Endodermal cell (in vitro differentiated cells): ENCODE results near the gene DSE. TPM values are rescaled to one million over a fixed set of nuclear protein-coding genes. Genes with fewer than 3 reads are reported as not detected.

Source experiments
- DNase-seq: peaks from one replicate; pipeline ENCODE4 v3.0.0-alpha.2; 2017
- H3K27ac ChIP-seq: 2 replicates; pipeline ENCODE4 v1.5.1; 2013; ENCODE audit warnings: mild to moderate bottlenecking, low read depth, low read length, moderate library complexity
- H3K27me3 ChIP-seq: 2 replicates; pipeline ENCODE4 v1.6.1; 2013; ENCODE audit warnings: mild to moderate bottlenecking, low read length, moderate library complexity; ENCODE audit not compliant: insufficient read depth, control insufficient read depth, poor library complexity, severe bottlenecking
- H3K36me3 ChIP-seq: 2 replicates; pipeline ENCODE4 v1.7.0; 2013; ENCODE audit warnings: mild to moderate bottlenecking, low read length, moderate library complexity; ENCODE audit not compliant: control insufficient read depth, insufficient read depth
- H3K4me1 ChIP-seq: one replicate; pipeline ENCODE4 v1.7.0; 2013; ENCODE audit warnings: low read length; ENCODE audit not compliant: control insufficient read depth, insufficient read depth
- H3K4me3 ChIP-seq: 2 replicates; pipeline ENCODE4 v1.5.1; 2013; ENCODE audit warnings: mild to moderate bottlenecking, low read length, moderate library complexity
- H3K9ac ChIP-seq: 2 replicates; pipeline ENCODE4 v1.6.1; 2013; ENCODE audit warnings: mild to moderate bottlenecking, low read length, moderate library complexity; ENCODE audit not compliant: poor library complexity, severe bottlenecking; ENCODE audit errors: extremely low read depth
- H3K9me3 ChIP-seq: 2 replicates; pipeline ENCODE4 v1.6.1; 2013; ENCODE audit warnings: mild to moderate bottlenecking, low read length, moderate library complexity; ENCODE audit not compliant: control insufficient read depth
- H3K27ac Mint-ChIP-seq: 2 replicates; pipeline ENCODE4 v1.8.0; 2020; ENCODE audit warnings: mixed read lengths
- H3K27me3 Mint-ChIP-seq: 2 replicates; pipeline ENCODE4 v1.8.0; 2021; ENCODE audit warnings: mild to moderate bottlenecking, mixed read lengths; ENCODE audit not compliant: insufficient read depth
- H3K36me3 Mint-ChIP-seq: 2 replicates; pipeline ENCODE4 v1.8.0; 2020; ENCODE audit warnings: low read depth, mixed read lengths
- H3K4me1 Mint-ChIP-seq: 2 replicates; pipeline ENCODE4 v1.8.0; 2020; ENCODE audit warnings: mixed read lengths
- H3K4me3 Mint-ChIP-seq: 2 replicates; pipeline ENCODE4 v1.8.0; 2020; ENCODE audit warnings: mild to moderate bottlenecking, moderate library complexity, mixed read lengths
- H3K9me3 Mint-ChIP-seq: 2 replicates; pipeline ENCODE4 v1.8.0; 2020; ENCODE audit warnings: mild to moderate bottlenecking, mixed read lengths
- CTCF ChIP-seq: fragments of 200-600 bp; sonication (generic); conservative IDR thresholded peaks from 2 replicates; pipeline ENCODE4 v1.5.0; 2021; ENCODE audit warnings: antibody characterized with exemption, mild to moderate bottlenecking
- WGBS, 2 experiments: methylation state at CpG; one replicate each; pipeline versions ENCODE4 v1.1.5 to v1.1.7; 2013; ENCODE audit warnings: missing lambda C conversion rate in 2 of 2, mixed read lengths in 1 of 2; ENCODE audit not compliant: insufficient coverage in 1 of 2, insufficient read length in 1 of 2; 5-methylcytosine and 5-hydroxymethylcytosine counted together
- total RNA-seq, 2 donors: library from RNA; stranded (reverse); fragmentation: NEBNext Ultra II Directional in 1 of 2; extraction: Animal tissue kit (Norgen Biotek cat#: 25700) in 1 of 2; gene quantifications; 2 replicates in 1 of 2; 3 replicates in 1 of 2; pipeline ENCODE4 v1.2.1, GENCODE V29; 2021

Gene DSE
- total RNA-seq, 2 donors from 2014 or later = 42.3 to 44.3 TPM

GRCh38 chr6:116412270-116412669 lies 41.5 kb downstream of the DSE start:
- Histone ChIP-seq H3K4me3 (no peak overlapping the region), H3K27ac (no peak overlapping the region), H3K9ac (no peak overlapping the region), H3K9me3 (no peaks in the 10 kb centered on the region), H3K27me3 (no peaks in the 10 kb centered on the region), H3K4me1 (no peaks in the 10 kb centered on the region), H3K36me3 (no peaks in the 10 kb centered on the region)
- peaks cover 7% of the 10 kb centered on the region for H3K36me3 Mint-ChIP-seq
- no peak overlapping the region for H3K4me3 Mint-ChIP-seq
- H3K27me3 Mint-ChIP-seq = no peaks in the 10 kb centered on the region
- peaks cover 2% of the 10 kb centered on the region for H3K4me1 Mint-ChIP-seq
- no peak for TF ChIP-seq CTCF
- DNase-seq = no peak
- H3K27ac Mint-ChIP-seq = peak overlapping the region; percentile 8
- no peaks in the 10 kb centered on the region for H3K9me3 Mint-ChIP-seq

GRCh38 chr6:116413357-116413756 lies 42.6 kb downstream of the DSE start:
- WGBS, 2 experiments = 95% methylated on average over 1 of the region's 1 CpG; no CpG with 5 or more reads in 1 of the 2 experiments
- no peak overlapping the region for H3K27ac ChIP-seq

GRCh38 chr6:116417661-116418060 lies 46.9 kb downstream of the DSE start:
- peaks cover under 1% of the 10 kb centered on the region for H3K4me1 Mint-ChIP-seq
- 90 to 93% methylated on average over 3 of the region's 3 CpGs for WGBS, 2 experiments

More at GRCh38 chr6:116413357-116413756, 42.6 kb downstream of the DSE start:
- H3K27ac Mint-ChIP-seq = no peak overlapping the region
- H3K4me3 Mint-ChIP-seq = no peak overlapping the region
- no peaks in the 10 kb centered on the region for H3K9me3 ChIP-seq
- no peak for DNase-seq
- no peak overlapping the region for H3K9ac ChIP-seq
- no peaks in the 10 kb centered on the region for H3K36me3 ChIP-seq
- H3K27me3 Mint-ChIP-seq = no peaks in the 10 kb centered on the region
- H3K27me3 ChIP-seq = no peaks in the 10 kb centered on the region
- peaks cover 2% of the 10 kb centered on the region for H3K4me1 Mint-ChIP-seq
- no peaks in the 10 kb centered on the region for H3K9me3 Mint-ChIP-seq
- H3K4me3 ChIP-seq = no peak overlapping the region
- peaks cover 7% of the 10 kb centered on the region for H3K36me3 Mint-ChIP-seq
- H3K4me1 ChIP-seq = no peaks in the 10 kb centered on the region
- TF ChIP-seq CTCF = no peak

More at GRCh38 chr6:116417661-116418060, 46.9 kb downstream of the DSE start:
- Mint-ChIP-seq H3K27me3 (no peaks in the 10 kb centered on the region), H3K4me3 (no peak overlapping the region), H3K36me3 (peaks cover 9% of the 10 kb centered on the region), H3K27ac (no peak overlapping the region), H3K9me3 (no peaks in the 10 kb centered on the region)
- Histone ChIP-seq H3K9ac (no peak overlapping the region), H3K36me3 (no peaks in the 10 kb centered on the region), H3K27me3 (no peaks in the 10 kb centered on the region), H3K4me3 (no peak overlapping the region), H3K27ac (no peak overlapping the region), H3K9me3 (no peaks in the 10 kb centered on the region), H3K4me1 (no peaks in the 10 kb centered on the region)
- no peak for DNase-seq
- no peak for TF ChIP-seq CTCF
